ENCODE data around the gene KNSTRN.
A peak's percentile ranks its signal among the peaks of the same experiment; 100 is the strongest.

The KNSTRN gene

DNA sequence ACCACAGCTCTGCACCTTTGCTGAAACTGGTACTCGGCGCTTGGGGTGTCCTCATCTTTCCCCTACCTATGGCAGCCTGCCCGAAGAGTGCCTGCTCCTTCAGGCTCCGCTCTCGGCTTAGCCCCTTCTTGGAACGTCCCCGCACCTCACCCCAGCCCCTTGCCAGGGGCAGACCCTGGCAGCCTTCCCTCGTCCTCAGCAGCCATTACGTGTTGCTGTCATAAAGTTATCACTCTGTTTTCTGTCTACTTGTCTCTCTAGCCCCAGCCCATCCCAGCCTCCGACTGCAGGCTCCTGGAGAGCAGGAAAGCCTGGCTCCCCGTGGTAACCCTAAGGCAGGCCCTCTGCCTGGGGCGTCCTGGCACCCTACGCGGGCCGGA is 53.2 kb downstream of the KNSTRN start:
- DNase-seq = no peak

GRCh38 chr15:40436116-40436891 is 53.8 kb downstream of the KNSTRN start:
- peak; percentile 36 for DNase-seq

DNA sequence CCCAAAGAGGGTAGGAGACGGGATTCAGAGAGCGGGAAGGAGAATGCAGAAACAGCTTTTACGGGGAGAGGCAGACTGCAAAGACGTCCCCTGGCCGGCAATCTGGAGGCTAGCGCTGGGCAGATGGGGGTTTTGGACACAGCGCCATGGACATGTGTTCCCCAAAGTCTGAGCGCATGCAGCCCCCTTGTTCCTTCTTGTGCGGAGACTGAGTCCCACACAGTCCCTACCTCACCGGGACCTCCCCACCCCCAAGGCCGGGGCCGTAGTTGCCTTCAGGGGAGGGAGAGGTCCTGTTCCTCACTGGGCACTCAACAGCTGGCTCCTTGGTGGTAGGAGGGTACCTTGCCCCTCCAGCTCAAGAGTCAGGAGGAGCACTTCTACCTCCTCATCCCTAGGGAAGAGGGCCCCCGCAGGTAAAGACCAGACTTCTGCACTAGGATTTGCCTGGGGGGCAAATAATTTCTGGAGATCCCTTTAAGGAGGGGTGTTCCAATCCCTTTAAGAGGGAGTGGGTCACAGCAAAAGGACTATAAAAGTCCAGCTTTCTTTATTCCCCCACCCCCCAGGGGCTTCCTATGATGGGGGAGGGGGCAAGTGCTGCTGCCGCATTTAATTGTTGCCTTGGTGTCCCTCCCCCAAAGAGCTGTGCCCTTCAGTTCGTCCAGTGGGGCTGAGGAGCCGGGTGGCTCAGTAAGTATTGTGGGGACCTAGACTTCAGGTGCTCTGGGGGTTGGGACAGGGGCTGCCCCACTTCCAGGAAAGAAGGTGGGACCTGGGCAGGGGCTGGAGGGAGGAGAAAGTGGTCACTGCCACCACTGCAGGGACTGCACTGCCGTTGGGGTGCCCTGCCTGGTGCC is 54.6 kb downstream of the KNSTRN start:
- no peak for DNase-seq

GRCh38 chr15:40437752-40438687 is 55.5 kb downstream of the KNSTRN start:
- DNase-seq = no peak

- no peak for DNase-seq
Measured at GRCh38 chr15:40438712-40439111, 56.2 kb downstream of the KNSTRN start.

- no peak for DNase-seq
Measured at GRCh38 chr15:40439461-40439959, 57.0 kb downstream of the KNSTRN start.

GRCh38 chr15:40439960-40440742 is 57.6 kb downstream of the KNSTRN start:
- peak; percentile 27 for DNase-seq

GRCh38 chr15:40440743-40441564 is 58.4 kb downstream of the KNSTRN start, which contains the start of gene BAHD1:
Gene BAHD1, plus strand, starts transcription at chr15:40440953. Its CDS starts 17,512 bp downstream, at chr15:40458465.
- DNase-seq = peak; percentile 97

- peak; percentile 41 for DNase-seq
Measured at GRCh38 chr15:40441565-40442531, 59.3 kb downstream of the KNSTRN start.

GRCh38 chr15:40443255-40443654 is 60.7 kb downstream of the KNSTRN start:
- no peak for DNase-seq

DNA sequence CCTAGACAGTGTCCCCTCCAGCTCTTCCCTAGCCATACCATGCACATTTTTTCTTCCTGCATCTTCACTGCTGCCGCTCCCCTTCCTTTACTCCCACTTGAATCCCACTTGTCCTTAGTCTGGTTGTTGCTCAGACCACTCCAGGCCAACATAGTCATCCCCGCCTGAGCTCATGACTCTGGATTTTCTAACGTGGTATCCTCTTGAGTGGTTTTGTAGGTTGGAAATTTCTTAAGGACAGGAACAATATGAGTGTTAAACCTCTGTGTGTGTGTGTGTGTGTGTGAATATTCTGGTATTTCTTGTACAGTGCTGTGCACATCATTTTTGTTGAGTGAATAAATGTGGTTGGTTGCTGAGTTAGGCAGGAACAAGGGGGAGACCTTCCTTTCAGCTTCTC is 61.3 kb downstream of the KNSTRN start:
- DNase-seq = no peak

Data from CD4-positive, alpha-beta T cell treated with Interleukin-6 for 4 hours (primary cell).